ENCODE measurements around the gene GFI1B. TPM values are rescaled to one million over a fixed set of nuclear protein-coding genes. Genes with fewer than 3 reads are reported as not detected.
A peak's percentile ranks its signal among the peaks of the same experiment; 100 is the strongest.

The GFI1B gene
- total and polyA plus RNA-seq, 2 of the 4 experiments (the other 2 are of a cell fraction), result 0.02 TPM; not detected in 1

DNA sequence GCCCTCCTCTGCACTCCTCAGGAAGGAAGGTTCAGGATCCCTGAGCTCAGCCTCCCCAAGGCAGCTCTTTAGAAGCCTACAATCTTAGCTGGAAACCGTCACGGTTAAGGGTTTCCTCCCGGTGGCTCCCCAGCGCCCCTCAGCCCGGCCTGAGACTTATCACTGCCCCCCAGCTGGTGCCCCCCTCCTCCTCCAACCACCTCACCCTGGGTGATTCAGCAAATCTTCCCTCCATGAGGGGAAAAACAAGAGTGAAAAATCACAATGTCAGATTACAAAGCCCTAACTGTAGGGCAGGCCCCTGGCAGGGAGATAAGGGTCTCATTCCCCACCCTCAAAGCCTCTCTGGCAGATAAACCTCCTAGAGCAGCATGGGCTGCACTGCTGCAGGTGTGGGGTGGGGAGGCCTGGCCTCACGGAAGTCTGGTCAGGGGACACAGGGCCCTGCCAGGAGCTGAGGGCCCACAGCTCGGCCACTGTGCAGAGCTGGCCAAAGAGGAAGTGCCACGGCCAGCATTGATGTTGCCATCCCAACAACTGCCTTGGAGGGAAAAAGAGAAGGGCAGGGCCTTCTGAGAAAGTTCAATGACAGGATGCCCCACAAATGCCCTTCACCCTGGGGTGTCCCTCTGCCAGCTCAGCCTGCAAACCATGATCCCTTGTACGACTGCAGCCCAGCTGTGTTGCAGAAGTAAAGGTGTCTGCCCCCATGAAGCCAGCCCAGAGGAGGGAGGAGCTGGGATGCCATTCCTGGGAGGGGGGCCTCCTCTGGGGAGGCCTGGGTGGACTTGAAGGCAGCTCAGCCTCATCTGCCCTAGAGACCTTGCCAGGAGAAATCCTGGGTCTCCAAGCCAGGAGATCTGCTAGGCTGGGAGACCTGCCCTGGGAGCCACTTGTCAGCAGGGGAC lies 25.9 kb downstream of the GFI1B start:
- Histone ChIP-seq H2AK9ac (replicated peaks; ENCODE audit: low read depth, low read length, poor library complexity) (no peak overlapping the region), H2BK5ac (ENCODE audit: low read depth, low read length, poor library complexity, severe bottlenecking) (no peak overlapping the region), H3K18ac (ENCODE audit: low read depth, low read length) (no peak overlapping the region), H2BK20ac (ENCODE audit: low read depth, low read length) (no peak overlapping the region), H2BK120ac (ENCODE audit: low read depth, low read length) (no peak overlapping the region), H3K27ac (ENCODE audit: insufficient read depth, low read length) (no peak overlapping the region), H2AK5ac (ENCODE audit: low read depth, low read length) (no peak overlapping the region), H3K4ac (ENCODE audit: low read depth, low read length) (no peak overlapping the region), H2BK15ac (ENCODE audit: low read depth, low read length) (no peak overlapping the region), H3K56ac (ENCODE audit: extremely low read depth, insufficient read depth, low read length) (no peak overlapping the region), H4K20me1 (ENCODE audit: insufficient read depth, low read length) (no peaks in the 10 kb centered on the region), H3K79me1 (ENCODE audit: low read depth in 1 of 2, low read length in 2 of 2) (no peaks in the 10 kb centered on the region), H3K9ac (ENCODE audit: low read depth, low read length) (no peak overlapping the region), H3K9me1 (ENCODE audit: insufficient read depth, low read length) (no peaks in the 10 kb centered on the region), H3K14ac (replicated peaks; ENCODE audit: low read depth, low read length) (no peak overlapping the region), H3K23ac (ENCODE audit: low read depth, low read length) (no peak overlapping the region), H3K4me3 (ENCODE audit: insufficient read depth, low read depth, low read length) (no peak overlapping the region), H3K36me3 (ENCODE audit: control insufficient read depth, insufficient read depth, low read length) (no peaks in the 10 kb centered on the region), H4K5ac (ENCODE audit: low read depth, low read length) (no peak overlapping the region), H3K9me3 (ENCODE audit: control insufficient read depth, insufficient read depth, low read length) (no peaks in the 10 kb centered on the region), H2AFZ (replicated peaks; ENCODE audit: low read length, poor library complexity) (peak overlapping the region; percentile 67), H3K4me2 (ENCODE audit: low read depth, low read length) (no peak overlapping the region), H4K8ac (ENCODE audit: low read depth in 2 of 2, low read length in 2 of 2) (no peak overlapping the region), H4K91ac (ENCODE audit: insufficient read depth, low read depth, low read length) (no peak overlapping the region), H3K27me3 (ENCODE audit: control insufficient read depth, insufficient read depth, low read length) (peaks cover 63% of the 10 kb centered on the region), H3K4me1 (ENCODE audit: control insufficient read depth, insufficient read depth, low read length) (no peaks in the 10 kb centered on the region)
- in situ Hi-C loops (cut with MboI; ENCODE audit: low sequenced_read_pairs) (no loop called here), intact Hi-C loops (cut with micrococcal nuclease) (no loop called here), dilution Hi-C loops (cut with HindIII; ENCODE audit: low sequenced_read_pairs, unreplicated experiment) (no loop called here)
- TF ChIP-seq BHLHE40 (IDR thresholded peaks at IDR 0.05; ENCODE audit: low read depth, low read length) (no peak), NFE2L2 (IDR thresholded peaks at IDR 0.05; ENCODE audit: low read depth, low read length) (0 out of 2 replicates have a peak, but pooled peaks have one; percentile 13)
- no peak for ATAC-seq (ENCODE audit: low read depth)
- BruUV-seq (replicated peaks), result no TSS peak
- 14% methylated on average over 1 of the region's 9 CpGs; no CpG with 5 or more reads in 1 of the 2 experiments for WGBS, 2 experiments (ENCODE audit: extremely low coverage in 2 of 2, insufficient read length in 1 of 2)
- DNase-seq, result no peak
- ChIA-PET CTCF (interaction anchor here (0.8 kb wide), 1 partner anchor 18 kb away, joined by 3 read pairs; no protein-coding TSS in a partner anchor), POLR2A (ENCODE audit: unreplicated experiment) (no interaction called here)

Data from IMR-90 (cell line).